ENCODE data around the gene MINDY4. TPM values are rescaled to one million over a fixed set of nuclear protein-coding genes. Genes with fewer than 3 reads are reported as not detected.

MINDY4 gene
- total and polyA plus RNA-seq, 2 of the 4 experiments (the other 2 are of a cell fraction) = 1.8 to 3.6 TPM

DNA sequence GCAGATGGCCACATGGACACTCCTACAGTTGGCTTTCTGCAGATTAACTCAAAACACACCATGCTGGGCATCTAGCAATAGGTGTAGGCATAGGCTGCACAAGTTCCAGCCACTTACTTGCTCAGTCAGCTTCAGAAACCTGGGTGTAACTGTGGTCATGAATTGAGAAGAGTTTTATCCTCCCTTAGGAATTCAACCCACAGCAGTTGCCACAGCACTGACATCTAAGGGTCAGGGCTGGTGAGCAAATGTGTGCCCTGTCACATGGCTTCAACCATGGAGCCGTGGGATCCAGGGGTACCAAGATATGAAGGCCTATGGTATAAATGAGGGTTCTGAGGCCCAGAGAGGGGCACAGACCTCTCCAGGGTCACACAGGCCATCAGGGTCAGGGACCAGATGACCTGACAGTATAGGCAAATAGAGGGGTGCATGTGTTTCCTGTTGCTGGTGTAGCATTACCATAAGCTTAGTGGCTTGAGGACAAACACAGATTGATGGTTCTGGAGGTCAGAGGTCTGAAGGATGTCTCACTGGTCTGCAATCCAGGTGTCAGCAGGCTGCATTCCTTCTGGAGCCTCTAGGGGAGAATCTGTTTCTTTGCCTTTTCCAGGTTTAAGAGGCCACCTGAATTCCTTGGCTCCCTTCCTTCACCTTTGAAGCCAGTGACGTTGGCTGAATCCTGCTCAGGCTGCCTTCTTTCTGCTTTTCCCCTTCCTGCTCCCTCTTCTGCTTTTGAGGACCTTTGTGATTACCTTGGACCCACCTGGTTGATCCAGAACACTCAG is 24.1 kb downstream of the MINDY4 start:
- H3K9me1 ChIP-seq (ENCODE audit: insufficient read depth, low read length) = peaks cover 47% of the 10 kb centered on the region
- H3K4me3 ChIP-seq (ENCODE audit: insufficient read depth, low read depth, low read length) = no peak overlapping the region
- 0 out of 2 replicates have a peak, but pooled peaks cover 4% of the 10 kb centered on the region for H4K20me1 ChIP-seq (ENCODE audit: insufficient read depth, low read length)
- peak overlapping the region; percentile 95 for H3K4ac ChIP-seq (ENCODE audit: low read depth, low read length)
- H4K5ac ChIP-seq (ENCODE audit: low read depth, low read length) = peak overlapping the region; percentile 66
- H3K4me2 ChIP-seq (ENCODE audit: low read depth, low read length) = no peak overlapping the region
- peak overlapping the region; percentile 80 for H2BK5ac ChIP-seq (ENCODE audit: low read depth, low read length, poor library complexity, severe bottlenecking)
- H3K9me3 ChIP-seq (ENCODE audit: control insufficient read depth, insufficient read depth, low read length) = no peaks in the 10 kb centered on the region
- H2AK5ac ChIP-seq (ENCODE audit: low read depth, low read length) = peak overlapping the region; percentile 97
- in situ Hi-C loops (cut with MboI; ENCODE audit: low sequenced_read_pairs) (no loop called here), dilution Hi-C loops (cut with HindIII; ENCODE audit: low sequenced_read_pairs, unreplicated experiment) (no loop called here), intact Hi-C loops (cut with micrococcal nuclease) (no loop called here)
- peak overlapping the region; percentile 99 for H2BK15ac ChIP-seq (ENCODE audit: low read depth, low read length)
- H3K27ac ChIP-seq (ENCODE audit: insufficient read depth, low read length) = peak overlapping the region; percentile 97
- POLR2A ChIA-PET (ENCODE audit: unreplicated experiment) = no interaction called here
- H3K9ac ChIP-seq (ENCODE audit: low read depth, low read length) = 0 out of 2 replicates have a peak overlapping the region, but pooled peaks have one; percentile 34
- ATAC-seq (ENCODE audit: low read depth) = no peak
- peak overlapping the region; percentile 81 for H3K23ac ChIP-seq (ENCODE audit: low read depth, low read length)
- H2BK20ac ChIP-seq (ENCODE audit: low read depth, low read length) = peak overlapping the region; percentile 94
- H2AFZ ChIP-seq (replicated peaks; ENCODE audit: low read length, poor library complexity) = peak overlapping the region; percentile 61
- peak overlapping the region; percentile 61 for H3K18ac ChIP-seq (ENCODE audit: low read depth, low read length)
- H4K91ac ChIP-seq (ENCODE audit: insufficient read depth, low read depth, low read length) = peak overlapping the region; percentile 92
- H3K4me1 ChIP-seq (ENCODE audit: control insufficient read depth, insufficient read depth, low read length) = peaks cover 42% of the 10 kb centered on the region
- CTCF ChIA-PET = interaction anchor here (0.6 to 1.0 kb wide), 2 partner anchors 45 to 883 kb away, joined by 3 read pairs; no protein-coding TSS in a partner anchor
- no peaks in the 10 kb centered on the region for H3K27me3 ChIP-seq (ENCODE audit: control insufficient read depth, insufficient read depth, low read length)
- H2AK9ac ChIP-seq (replicated peaks; ENCODE audit: low read depth, low read length, poor library complexity) = peak overlapping the region; percentile 93
- peak overlapping the region; percentile 75 for H3K14ac ChIP-seq (replicated peaks; ENCODE audit: low read depth, low read length)
- H2BK120ac ChIP-seq (ENCODE audit: low read depth, low read length) = peak overlapping the region; percentile 95
- H3K79me1 ChIP-seq (ENCODE audit: low read depth in 1 of 2, low read length in 2 of 2) = peaks cover 4 to 32% of the 10 kb centered on the region in 2 experiments; a peak in 3 of 4 replicates
- peaks cover 5% of the 10 kb centered on the region; the same call in 1 of the 2 replicates for H3K36me3 ChIP-seq (ENCODE audit: control insufficient read depth, insufficient read depth, low read length)
- peak overlapping the region; percentile 84 to 85 for H4K8ac ChIP-seq (ENCODE audit: low read depth in 2 of 2, low read length in 2 of 2)
- peak overlapping the region; percentile 85 for H3K56ac ChIP-seq (ENCODE audit: extremely low read depth, insufficient read depth, low read length)
- no TSS peak for BruUV-seq (replicated peaks)
- WGBS, 2 experiments (ENCODE audit: extremely low coverage in 2 of 2, insufficient read length in 1 of 2) = 100% methylated on average over 1 of the region's 2 CpGs; no CpG with 5 or more reads in 1 of the 2 experiments
- no peak for DNase-seq
- TF ChIP-seq, protein P1, sequence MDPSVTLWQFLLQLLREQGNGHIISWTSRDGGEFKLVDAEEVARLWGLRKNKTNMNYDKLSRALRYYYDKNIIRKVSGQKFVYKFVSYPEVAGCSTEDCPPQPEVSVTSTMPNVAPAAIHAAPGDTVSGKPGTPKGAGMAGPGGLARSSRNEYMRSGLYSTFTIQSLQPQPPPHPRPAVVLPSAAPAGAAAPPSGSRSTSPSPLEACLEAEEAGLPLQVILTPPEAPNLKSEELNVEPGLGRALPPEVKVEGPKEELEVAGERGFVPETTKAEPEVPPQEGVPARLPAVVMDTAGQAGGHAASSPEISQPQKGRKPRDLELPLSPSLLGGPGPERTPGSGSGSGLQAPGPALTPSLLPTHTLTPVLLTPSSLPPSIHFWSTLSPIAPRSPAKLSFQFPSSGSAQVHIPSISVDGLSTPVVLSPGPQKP (IDR thresholded peaks at IDR 0.05; ENCODE audit: borderline replicate concordance, low read depth, low read length) = no peak
- no peak for TF ChIP-seq MXI1 (IDR thresholded peaks at IDR 0.05; ENCODE audit: borderline replicate concordance, low read depth, low read length)
- TF ChIP-seq, protein P2, sequence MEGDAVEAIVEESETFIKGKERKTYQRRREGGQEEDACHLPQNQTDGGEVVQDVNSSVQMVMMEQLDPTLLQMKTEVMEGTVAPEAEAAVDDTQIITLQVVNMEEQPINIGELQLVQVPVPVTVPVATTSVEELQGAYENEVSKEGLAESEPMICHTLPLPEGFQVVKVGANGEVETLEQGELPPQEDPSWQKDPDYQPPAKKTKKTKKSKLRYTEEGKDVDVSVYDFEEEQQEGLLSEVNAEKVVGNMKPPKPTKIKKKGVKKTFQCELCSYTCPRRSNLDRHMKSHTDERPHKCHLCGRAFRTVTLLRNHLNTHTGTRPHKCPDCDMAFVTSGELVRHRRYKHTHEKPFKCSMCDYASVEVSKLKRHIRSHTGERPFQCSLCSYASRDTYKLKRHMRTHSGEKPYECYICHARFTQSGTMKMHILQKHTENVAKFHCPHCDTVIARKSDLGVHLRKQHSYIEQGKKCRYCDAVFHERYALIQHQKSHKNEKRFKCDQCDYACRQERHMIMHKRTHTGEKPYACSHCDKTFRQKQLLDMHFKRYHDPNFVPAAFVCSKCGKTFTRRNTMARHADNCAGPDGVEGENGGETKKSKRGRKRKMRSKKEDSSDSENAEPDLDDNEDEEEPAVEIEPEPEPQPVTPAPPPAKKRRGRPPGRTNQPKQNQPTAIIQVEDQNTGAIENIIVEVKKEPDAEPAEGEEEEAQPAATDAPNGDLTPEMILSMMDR (conservative IDR thresholded peaks at IDR 0.05; ENCODE audit: low read depth, low read length) = no peak
- TF ChIP-seq MAFK (IDR thresholded peaks at IDR 0.05; ENCODE audit: low read depth, low read length) = no peak
- TF ChIP-seq SMC3 (IDR thresholded peaks at IDR 0.05; ENCODE audit: low read depth, low read length) = no peak
- no peak for TF ChIP-seq FOS (IDR thresholded peaks at IDR 0.05; ENCODE audit: low read depth, low read length)
- no peak for TF ChIP-seq MAZ (IDR thresholded peaks at IDR 0.05; ENCODE audit: borderline replicate concordance, low read depth, low read length)
- TF ChIP-seq, protein P3, sequence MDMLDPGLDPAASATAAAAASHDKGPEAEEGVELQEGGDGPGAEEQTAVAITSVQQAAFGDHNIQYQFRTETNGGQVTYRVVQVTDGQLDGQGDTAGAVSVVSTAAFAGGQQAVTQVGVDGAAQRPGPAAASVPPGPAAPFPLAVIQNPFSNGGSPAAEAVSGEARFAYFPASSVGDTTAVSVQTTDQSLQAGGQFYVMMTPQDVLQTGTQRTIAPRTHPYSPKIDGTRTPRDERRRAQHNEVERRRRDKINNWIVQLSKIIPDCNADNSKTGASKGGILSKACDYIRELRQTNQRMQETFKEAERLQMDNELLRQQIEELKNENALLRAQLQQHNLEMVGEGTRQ (IDR thresholded peaks at IDR 0.05; ENCODE audit: low read depth, low read length) = no peak
- TF ChIP-seq RFX5 (IDR thresholded peaks at IDR 0.05; ENCODE audit: low read depth, low read length) = no peak
- TF ChIP-seq BHLHE40 (IDR thresholded peaks at IDR 0.05; ENCODE audit: low read depth, low read length) = no peak
- TF ChIP-seq POLR2A (IDR thresholded peaks at IDR 0.05; ENCODE audit: low read depth, low read length) = no peak
- no peak for TF ChIP-seq NFE2L2 (IDR thresholded peaks at IDR 0.05; ENCODE audit: low read depth, low read length)
- TF ChIP-seq RAD21 (IDR thresholded peaks at IDR 0.05; ENCODE audit: low read length) = no peak
- TF ChIP-seq CHD1 (IDR thresholded peaks at IDR 0.05; ENCODE audit: low read depth, low read length) = no peak
- no peak for TF ChIP-seq CEBPB (IDR thresholded peaks at IDR 0.05; ENCODE audit: low read depth, low read length)

All from IMR-90 (cell line).